Mammary epithelial cell (primary cell): ENCODE measurements around the gene COX14.

ENCODE experiments used
- EZH2 ChIP-seq: IDR thresholded peaks from 2 replicates; pipeline ENCODE4 v1.6.1; 2012; ENCODE audit warnings: low read length, inconsistent platforms, borderline replicate concordance
- TF ChIP-seq, protein P1 (sequence below), 2 donors: IDR thresholded peaks in 1 of 2; conservative IDR thresholded peaks in 1 of 2; 2 replicates each; pipeline ENCODE4 v1.5.1; 2011 to 2012; ENCODE audit warnings: inconsistent platforms in 2 of 2, low read length in 2 of 2, mild to moderate bottlenecking in 2 of 2, control low read depth in 1 of 2, low read depth in 1 of 2; ENCODE audit not compliant: insufficient read depth in 1 of 2; ENCODE audit errors: extremely low read depth in 1 of 2

DNA sequence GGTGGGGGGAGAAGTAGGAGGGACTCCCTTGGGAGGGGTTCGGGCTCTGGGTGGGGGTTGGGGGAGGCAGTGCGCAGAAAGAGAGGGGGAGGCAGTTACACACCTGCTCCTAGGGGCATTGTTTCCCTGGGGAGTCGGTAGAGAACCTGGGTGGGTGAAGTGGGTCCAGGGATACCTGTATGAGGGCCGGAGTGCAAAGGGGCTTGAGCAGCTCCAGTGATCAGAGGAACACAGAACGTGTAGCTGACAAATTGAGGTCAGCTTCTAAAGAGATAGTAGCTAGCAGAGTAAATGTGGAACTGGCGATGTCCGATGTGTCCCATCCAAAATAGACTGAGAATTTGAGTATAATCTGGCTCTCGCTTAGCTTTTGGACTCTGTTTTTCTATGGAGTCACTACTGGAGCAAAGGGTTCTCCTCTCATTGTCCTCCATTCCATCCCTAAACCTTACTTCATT, 26.4 kb upstream of the COX14 start:
- TF ChIP-seq, protein P1, sequence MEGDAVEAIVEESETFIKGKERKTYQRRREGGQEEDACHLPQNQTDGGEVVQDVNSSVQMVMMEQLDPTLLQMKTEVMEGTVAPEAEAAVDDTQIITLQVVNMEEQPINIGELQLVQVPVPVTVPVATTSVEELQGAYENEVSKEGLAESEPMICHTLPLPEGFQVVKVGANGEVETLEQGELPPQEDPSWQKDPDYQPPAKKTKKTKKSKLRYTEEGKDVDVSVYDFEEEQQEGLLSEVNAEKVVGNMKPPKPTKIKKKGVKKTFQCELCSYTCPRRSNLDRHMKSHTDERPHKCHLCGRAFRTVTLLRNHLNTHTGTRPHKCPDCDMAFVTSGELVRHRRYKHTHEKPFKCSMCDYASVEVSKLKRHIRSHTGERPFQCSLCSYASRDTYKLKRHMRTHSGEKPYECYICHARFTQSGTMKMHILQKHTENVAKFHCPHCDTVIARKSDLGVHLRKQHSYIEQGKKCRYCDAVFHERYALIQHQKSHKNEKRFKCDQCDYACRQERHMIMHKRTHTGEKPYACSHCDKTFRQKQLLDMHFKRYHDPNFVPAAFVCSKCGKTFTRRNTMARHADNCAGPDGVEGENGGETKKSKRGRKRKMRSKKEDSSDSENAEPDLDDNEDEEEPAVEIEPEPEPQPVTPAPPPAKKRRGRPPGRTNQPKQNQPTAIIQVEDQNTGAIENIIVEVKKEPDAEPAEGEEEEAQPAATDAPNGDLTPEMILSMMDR (conservative IDR thresholded peaks at IDR 0.05 in 1 of 2, IDR thresholded peaks at IDR 0.05 in 1 of 2; ENCODE audit: extremely low read depth in 1 of 2, insufficient read depth in 1 of 2, low read depth in 1 of 2, low read length in 2 of 2), result no peak
- no peak for TF ChIP-seq EZH2
